H1 (cell line): ENCODE results near the gene TMEM178B. TPM values are rescaled to one million over a fixed set of nuclear protein-coding genes. Genes with fewer than 3 reads are reported as not detected.
A peak's percentile ranks its signal among the peaks of the same experiment; 100 is the strongest.

Experiments used
- CTCF ChIA-PET: fragments of 300-600 bp; sonication (Branson Sonifier 250); formaldehyde crosslinking; loops from one replicate; lab custom pipeline; 2021; ENCODE audit not compliant: partially characterized antibody; lab: Charles Lee
- POLR2A ChIA-PET: fragments of 300-600 bp; sonication (Branson Sonifier 250); formaldehyde crosslinking; loops from one replicate; lab custom pipeline; 2021; ENCODE audit warnings: inconsistent platforms; ENCODE audit not compliant: partially characterized antibody; lab: Charles Lee
- DNase-seq, 2 experiments: peaks; one replicate each; pipeline versions ENCODE4 v3.0.0 to v3.0.0-alpha.2; 2010 to 2022; ENCODE audit warnings: low spot score in 2 of 2, low read depth in 1 of 2, mixed read lengths in 1 of 2
- FAIRE-seq: peaks from 2 replicates; lab custom pipeline; 2011; peaks lifted over from hg19 to GRCh38; lab: Jason Lieb, UNC
- H2AFZ ChIP-seq: 2 replicates; pipeline ENCODE4 v1.8.1; 2012; ENCODE audit warnings: low read length, inconsistent platforms
- H2AK5ac ChIP-seq: 2 replicates; pipeline ENCODE4 v1.6.1; 2013; ENCODE audit warnings: low read depth, low read length
- H2BK120ac ChIP-seq: replicated peaks from 2 replicates; pipeline ENCODE3; 2013; ENCODE audit warnings: low read depth, low read length, inconsistent platforms
- H2BK12ac ChIP-seq: 2 replicates; pipeline ENCODE4 v1.6.1; 2013; ENCODE audit warnings: low read depth, low read length
- H2BK15ac ChIP-seq: 2 replicates; pipeline ENCODE4 v1.6.1; 2013; ENCODE audit warnings: low read length
- H2BK20ac ChIP-seq: 2 replicates; pipeline ENCODE4 v1.6.1; 2013; ENCODE audit warnings: low read length
- H2BK5ac ChIP-seq: 2 replicates; pipeline ENCODE4 v1.6.1; 2013; ENCODE audit warnings: low read depth, low read length
- H3K14ac ChIP-seq: 2 replicates; pipeline ENCODE4 v1.6.1; 2013; ENCODE audit warnings: inconsistent platforms; ENCODE audit not compliant: insufficient read length
- H3K18ac ChIP-seq: 2 replicates; pipeline ENCODE4 v1.6.1; 2013; ENCODE audit warnings: low read length; ENCODE audit errors: extremely low read depth
- H3K23ac ChIP-seq: 2 replicates; pipeline ENCODE4 v1.6.1; 2013; ENCODE audit warnings: inconsistent platforms; ENCODE audit not compliant: insufficient read length
- H3K23me2 ChIP-seq: 2 replicates; pipeline ENCODE4 v1.6.1; 2013; ENCODE audit warnings: low read depth, low read length
- H3K27ac ChIP-seq: 2 replicates; pipeline ENCODE4 v1.6.1; 2011; ENCODE audit warnings: low read depth, low read length, inconsistent platforms
- H3K27me3 ChIP-seq, 4 experiments: replicated peaks in 1 of 4; 1 replicate in 1 of 4; 2 replicates in 3 of 4; pipeline versions ENCODE4 v1.6.1 to v1.8.1; 2011 to 2013; ENCODE audit warnings: low read length in 3 of 4, mild to moderate bottlenecking in 3 of 4, inconsistent platforms in 2 of 4, mixed read lengths in 2 of 4, moderate library complexity in 1 of 4; ENCODE audit not compliant: control insufficient read depth in 3 of 4, insufficient read depth in 3 of 4; ENCODE audit errors: extremely low read depth in 1 of 4
- H3K36me3 ChIP-seq, 4 experiments: 2 replicates each; pipeline versions ENCODE4 v1.6.1 to v1.8.1; 2011 to 2013; ENCODE audit warnings: mild to moderate bottlenecking in 4 of 4, low read length in 3 of 4, moderate library complexity in 2 of 4, control low read depth in 1 of 4, inconsistent platforms in 1 of 4; ENCODE audit not compliant: insufficient read depth in 4 of 4, control insufficient read depth in 2 of 4
- H3K4ac ChIP-seq: replicated peaks from 2 replicates; pipeline ENCODE3; 2013; ENCODE audit warnings: low read length, low read depth, mixed read lengths, inconsistent platforms; ENCODE audit not compliant: insufficient read length
- H3K4me1 ChIP-seq, 4 experiments: replicated peaks in 1 of 4; 1 replicate in 1 of 4; 2 replicates in 3 of 4; pipeline versions ENCODE4 v1.6.1 to v1.8.1; 2011 to 2013; ENCODE audit warnings: low read length in 3 of 4, inconsistent platforms in 2 of 4, mixed read lengths in 1 of 4; ENCODE audit not compliant: insufficient read depth in 4 of 4, control insufficient read depth in 3 of 4
- H3K4me2 ChIP-seq, 2 experiments: 2 replicates each; pipeline versions ENCODE4 v1.6.1 to v1.8.1; 2011 to 2013; ENCODE audit warnings: low read depth in 2 of 2, low read length in 2 of 2, control low read depth in 1 of 2, inconsistent platforms in 1 of 2, mild to moderate bottlenecking in 1 of 2; ENCODE audit not compliant: insufficient read depth in 1 of 2
- H3K4me3 ChIP-seq, 4 experiments: fragments of 200-600, 300-600 bp in 1 of 4; sonication (generic), shearing (Covaris generic), sonication (Bioruptor Twin) in 1 of 4; 2 replicates each; pipeline versions ENCODE4 v1.5.1 to v1.8.1; 2011 to 2016; ENCODE audit warnings: low read length in 4 of 4, low read depth in 3 of 4, control low read depth in 2 of 4, inconsistent platforms in 2 of 4, mild to moderate bottlenecking in 2 of 4, mixed read lengths in 1 of 4, moderate library complexity in 1 of 4; ENCODE audit not compliant: insufficient read depth in 2 of 4; ENCODE audit errors: extremely low read depth in 1 of 4
- H3K56ac ChIP-seq: replicated peaks from 2 replicates; pipeline ENCODE3; 2013; ENCODE audit warnings: low read depth, mild to moderate bottlenecking, mixed read lengths, low read length, inconsistent platforms; ENCODE audit not compliant: insufficient read length
- H3K79me1 ChIP-seq: 2 replicates; pipeline ENCODE4 v1.6.1; 2013; ENCODE audit warnings: low read depth, low read length, control low read depth
- H3K79me2 ChIP-seq, 2 experiments: 2 replicates each; pipeline versions ENCODE4 v1.6.1 to v1.8.1; 2012 to 2013; ENCODE audit warnings: low read length in 2 of 2, mild to moderate bottlenecking in 2 of 2, inconsistent platforms in 1 of 2; ENCODE audit not compliant: insufficient read depth in 2 of 2, control insufficient read depth in 1 of 2
- H3K9ac ChIP-seq, 4 experiments: replicated peaks in 1 of 4; 1 replicate in 1 of 4; 2 replicates in 3 of 4; pipeline versions ENCODE4 v1.6.1 to v1.8.1; 2011 to 2013; ENCODE audit warnings: low read depth in 3 of 4, low read length in 3 of 4, control low read depth in 2 of 4, mild to moderate bottlenecking in 2 of 4, moderate library complexity in 2 of 4, inconsistent platforms in 1 of 4; ENCODE audit errors: extremely low read depth in 1 of 4
- H3K9me3 ChIP-seq, 2 experiments: 2 replicates each; pipeline versions ENCODE4 v1.6.1 to v1.8.1; 2012 to 2013; ENCODE audit warnings: mild to moderate bottlenecking in 2 of 2, moderate library complexity in 2 of 2, control low read depth in 1 of 2, inconsistent platforms in 1 of 2, low read depth in 1 of 2, low read length in 1 of 2, mixed read lengths in 1 of 2; ENCODE audit not compliant: insufficient read depth in 2 of 2
- H4K20me1 ChIP-seq, 2 experiments: replicated peaks in 1 of 2; 2 replicates each; pipeline versions ENCODE3 to v1.8.1; 2011 to 2013; ENCODE audit warnings: inconsistent platforms in 2 of 2, low read length in 2 of 2, mild to moderate bottlenecking in 1 of 2; ENCODE audit not compliant: insufficient read depth in 2 of 2, control insufficient read depth in 1 of 2
- H4K5ac ChIP-seq: 2 replicates; pipeline ENCODE4 v1.6.1; 2013; ENCODE audit warnings: low read length, low read depth, mixed read lengths, inconsistent platforms; ENCODE audit not compliant: insufficient read length
- H4K8ac ChIP-seq: 2 replicates; pipeline ENCODE4 v1.8.0; 2013; ENCODE audit warnings: mild to moderate bottlenecking, moderate library complexity, low read length, inconsistent platforms; ENCODE audit not compliant: insufficient read depth; ENCODE audit errors: extremely low read depth
- H4K91ac ChIP-seq: replicated peaks from 2 replicates; pipeline ENCODE3; 2013; ENCODE audit warnings: low read length, mixed read lengths, inconsistent platforms; ENCODE audit not compliant: insufficient read length
- KDM1A ChIP-seq: fragments of 200-600, 300-600 bp; sonication (generic); IDR thresholded peaks from 2 replicates; pipeline ENCODE4 v1.7.1; 2016; ENCODE audit warnings: mild to moderate bottlenecking, low read length, borderline replicate concordance
- RNF2 ChIP-seq: fragments of 200-900, 300-1000 bp; sonication (generic); IDR thresholded peaks from 2 replicates; pipeline ENCODE4 v1.7.1; 2016; ENCODE audit warnings: borderline replicate concordance, low read depth, mild to moderate bottlenecking, antibody characterized with exemption, low read length; ENCODE audit not compliant: poor library complexity, severe bottlenecking; ENCODE audit errors: missing control alignments
- polyA plus RNA-seq, 7 experiments: library from polyadenylated mRNA; depleted of rRNA in 3 of 7; stranded (reverse) in 5 of 7; unstranded in 2 of 7; fragments of >200 nt in 5 of 7; fragments of 200-250 nt in 2 of 7; gene quantifications; 1 replicate in 5 of 7; 2 replicates in 1 of 7; 4 replicates in 1 of 7; pipeline versions ENCODE4 v1.2.1 to v1.2.3, GENCODE V29; 2011 to 2013; ENCODE audit warnings: missing spikeins in 2 of 7, mixed read lengths in 2 of 7
- total RNA-seq: library from RNA; stranded (reverse); fragmentation: NEBNext Ultra II Directional; extraction: Animal tissue kit (Norgen Biotek cat#: 25700); gene quantifications from 2 replicates; pipeline ENCODE4 v1.2.1, GENCODE V29; 2021

Gene TMEM178B
- total and polyA plus RNA-seq, 2 of the 8 experiments (the other 6 are each of a cell fraction or from before 2014, with no cell fraction given) = 5.3 to 18.1 TPM

- Histone ChIP-seq H2BK20ac (no peak overlapping the region), H3K9me3 (0 out of 4 replicates have a peak, but pooled peaks cover 0 to 4% of the 10 kb centered on the region in 2 experiments), H3K79me2 (no peaks in the 10 kb centered on the region), H3K27ac (no peak overlapping the region), H2BK5ac (no peak overlapping the region), H3K4ac (no peak overlapping the region), H2AFZ (no peak overlapping the region), H3K4me1 (peaks cover 8 to 26% (median 18%) of the 10 kb centered on the region in 4 experiments), H3K4me3 (no peak overlapping the region), H2AK5ac (no peak overlapping the region), H3K23ac (no peak overlapping the region), H4K5ac (no peak overlapping the region), H3K79me1 (no peaks in the 10 kb centered on the region), H2BK12ac (no peak overlapping the region), H4K20me1 (no peaks in the 10 kb centered on the region), H2BK120ac (no peak overlapping the region), H3K36me3 (no peaks in the 10 kb centered on the region), H3K56ac (no peak overlapping the region), H3K14ac (no peak overlapping the region), H4K91ac (no peak overlapping the region), H3K18ac (no peak overlapping the region), H3K23me2 (no peaks in the 10 kb centered on the region), H4K8ac (no peak overlapping the region), H3K27me3 (no peaks in the 10 kb centered on the region), H3K9ac (no peak overlapping the region), H2BK15ac (no peak overlapping the region), H3K4me2 (no peak overlapping the region)
- POLR2A ChIA-PET = no interaction called here
- peak; percentile 21; the same call in 1 of the 2 replicates for TF ChIP-seq KDM1A
- no peak for TF ChIP-seq RNF2
- no peak for DNase-seq
- FAIRE-seq = no peak
- CTCF ChIA-PET = interaction anchor here (0.8 kb wide), 1 partner anchor 9 kb away, joined by 3 read pairs; no protein-coding TSS in a partner anchor
These were observed 353.3 kb downstream of the TMEM178B start for GRCh38 chr7:141427134-141427533.
